Ovary (tissue), 9 donors: Measurements from ENCODE around the gene SLC5A12. TPM values are rescaled to one million over a fixed set of nuclear protein-coding genes. Genes with fewer than 3 reads are reported as not detected.
"Not testable (repeated sequence)": the region's sequence is repeated elsewhere in the genome, so short reads cannot be mapped to it uniquely, and the experiment has no call there.

Experiments
- DNase-seq, 5 donors: peaks; one replicate each; pipeline ENCODE4 v3.0.0-alpha.2; 2019 to 2020
- H3K27ac ChIP-seq, 2 donors: fragments of 200-600 bp; one replicate each; pipeline versions ENCODE4 v1.5.1 to v1.8.0; 2019 to 2022
- H3K27me3 ChIP-seq: fragments of 200-600 bp; one replicate; pipeline ENCODE4 v1.8.0; 2022
- H3K36me3 ChIP-seq: fragments of 200-600 bp; sonication (generic); one replicate; pipeline ENCODE4 v1.5.1; 2019
- H3K4me1 ChIP-seq: one replicate; pipeline ENCODE4 v1.8.1; 2013; ENCODE audit warnings: mild to moderate bottlenecking, moderate library complexity; ENCODE audit not compliant: insufficient read depth
- H3K4me3 ChIP-seq: fragments of 200-600 bp; sonication (generic); one replicate; pipeline ENCODE4 v1.5.1; 2017
- H3K9me3 ChIP-seq, 2 donors: fragments of 200-600 bp in 1 of 2; sonication (generic) in 1 of 2; one replicate each; pipeline versions ENCODE4 v1.5.1 to v1.8.1; 2013 to 2019; ENCODE audit warnings: mild to moderate bottlenecking in 1 of 2, moderate library complexity in 1 of 2
- EP300 ChIP-seq: sonication (generic); formaldehyde crosslinking; IDR thresholded peaks from one replicate; pipeline ENCODE4 v1.6.1; 2017; ENCODE audit warnings: antibody characterized with exemption
- POLR2A ChIP-seq: fragments of 450-650 bp; IDR thresholded peaks from one replicate; pipeline ENCODE4 v1.6.1; 2017; ENCODE audit warnings: antibody characterized with exemption, mild to moderate bottlenecking, moderate library complexity
- WGBS, 3 donors: extraction: QIAGEN DNeasy Blood & Tissue Kit in 1 of 3; methylation state at CpG; one replicate each; pipeline versions ENCODE4 v1.1.5 to v1.1.7; 2013 to 2017; 5-methylcytosine and 5-hydroxymethylcytosine counted together
- intact Hi-C, 4 donors: fragments of 100-400 bp; cut with DNase I; formaldehyde crosslinking; loops; one replicate each; pipeline versions ENCODE4 v1.11.0 to v1.15.1; 2022 to 2023
- polyA plus RNA-seq, 2 donors: library from polyadenylated mRNA; stranded (reverse); fragments of 200-250 nt in 1 of 2; fragments of 350-450 nt in 1 of 2; fragmentation: Illumina TruSeq in 1 of 2; extraction: RNeasy Lipid Tissue Mini Kit (QIAGEN cat#74804) in 1 of 2; gene quantifications; one replicate each; pipeline ENCODE4 v1.2.3, GENCODE V29; 2013 to 2014
- total RNA-seq, 7 donors: library from RNA; depleted of rRNA in 2 of 7; stranded (reverse); fragments of >200 nt in 2 of 7; fragmentation: NEBNext Ultra II Directional in 3 of 7; extraction: Animal tissue kit (Norgen Biotek cat#: 25700) in 3 of 7; gene quantifications; one replicate each; pipeline versions ENCODE4 v1.1.0 to v1.2.4, GENCODE V29; 2016 to 2023
- TF ChIP-seq, protein P1 (sequence below), 3 donors: fragments of 450-650 bp in 2 of 3; fragments of 200-600 bp in 1 of 3; IDR thresholded peaks; one replicate each; pipeline versions ENCODE4 v1.5.1 to v1.8.0; 2016 to 2022; ENCODE audit warnings: antibody characterized with exemption in 3 of 3, mild to moderate bottlenecking in 1 of 3
- donor health status: DM: no; HTN: no; CAD: no; lungs with moderate emphysema.
- donor health status: DM: no; HTN: no; CAD: no.
- donor health status: Bipolar disorder and iron deficiency.
- donor health status: DM: yes; HTN: yes; CAD: no.
- donor health status: DM: no; HTN: no; CAD: no.
- donor health status: DM: yes; HTN: yes; CAD: no.

Gene SLC5A12
- total and polyA plus RNA-seq, 9 donors, result 0.02 to 0.48 (median 0.15) TPM; not detected in 6

DNA sequence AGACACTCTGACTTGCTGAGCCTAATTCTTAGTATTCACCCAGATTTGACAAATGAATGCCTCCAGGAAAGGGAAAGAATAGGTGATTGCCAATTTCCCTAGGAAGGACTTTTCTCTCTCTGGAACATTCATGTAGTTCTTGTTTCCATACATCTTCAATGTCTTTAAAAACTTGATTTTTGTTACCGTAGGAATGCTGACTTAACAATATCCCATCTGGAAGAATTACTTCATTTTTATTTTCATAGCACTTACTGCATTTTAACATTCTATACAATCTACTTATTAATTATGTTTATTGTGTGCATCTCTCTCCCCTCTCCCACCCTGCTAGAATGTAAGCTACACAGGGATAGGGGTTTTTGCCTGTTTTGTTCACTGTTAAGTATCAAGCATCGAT, 66.6 kb downstream of the SLC5A12 start:
- H3K9me3 ChIP-seq, result no peaks in the 10 kb centered on the region
- DNase-seq, result no peak
- no peak overlapping the region for H3K4me3 ChIP-seq
- H3K36me3 ChIP-seq, result no peaks in the 10 kb centered on the region
- intact Hi-C loops, result no loop called here
- H3K27me3 ChIP-seq, result no peaks in the 10 kb centered on the region
- 87 to 94% (median 87%) methylated on average over 2 of the region's 2 CpGs for WGBS, 3 donors
- no peaks in the 10 kb centered on the region for H3K4me1 ChIP-seq
- no peak overlapping the region for H3K27ac ChIP-seq
- TF ChIP-seq, protein P1, sequence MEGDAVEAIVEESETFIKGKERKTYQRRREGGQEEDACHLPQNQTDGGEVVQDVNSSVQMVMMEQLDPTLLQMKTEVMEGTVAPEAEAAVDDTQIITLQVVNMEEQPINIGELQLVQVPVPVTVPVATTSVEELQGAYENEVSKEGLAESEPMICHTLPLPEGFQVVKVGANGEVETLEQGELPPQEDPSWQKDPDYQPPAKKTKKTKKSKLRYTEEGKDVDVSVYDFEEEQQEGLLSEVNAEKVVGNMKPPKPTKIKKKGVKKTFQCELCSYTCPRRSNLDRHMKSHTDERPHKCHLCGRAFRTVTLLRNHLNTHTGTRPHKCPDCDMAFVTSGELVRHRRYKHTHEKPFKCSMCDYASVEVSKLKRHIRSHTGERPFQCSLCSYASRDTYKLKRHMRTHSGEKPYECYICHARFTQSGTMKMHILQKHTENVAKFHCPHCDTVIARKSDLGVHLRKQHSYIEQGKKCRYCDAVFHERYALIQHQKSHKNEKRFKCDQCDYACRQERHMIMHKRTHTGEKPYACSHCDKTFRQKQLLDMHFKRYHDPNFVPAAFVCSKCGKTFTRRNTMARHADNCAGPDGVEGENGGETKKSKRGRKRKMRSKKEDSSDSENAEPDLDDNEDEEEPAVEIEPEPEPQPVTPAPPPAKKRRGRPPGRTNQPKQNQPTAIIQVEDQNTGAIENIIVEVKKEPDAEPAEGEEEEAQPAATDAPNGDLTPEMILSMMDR (IDR thresholded peaks at IDR 0.05), result no peak
- TF ChIP-seq POLR2A (no peak), EP300 (no peak)

DNA sequence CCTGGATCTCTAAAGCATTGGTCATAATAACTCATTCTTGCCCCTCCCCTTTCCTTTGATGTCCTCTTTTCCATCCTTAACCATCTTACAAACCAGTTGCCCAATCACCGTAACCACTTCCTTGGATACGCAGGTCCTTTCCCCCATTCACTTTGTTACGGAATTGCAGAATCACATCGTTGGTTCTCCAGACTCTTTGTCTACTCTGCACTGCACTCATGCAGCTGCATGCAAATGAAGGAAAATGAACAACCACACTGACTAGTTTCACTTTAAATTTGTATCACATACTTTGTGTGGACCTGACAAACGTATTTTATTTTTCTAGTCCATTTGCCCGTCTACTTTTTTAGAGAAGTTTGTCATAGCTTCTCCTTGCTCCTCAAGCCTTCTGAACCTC, 69.9 kb downstream of the SLC5A12 start:
- intact Hi-C loops, result no loop called here
- 78 to 86% (median 86%) methylated on average over 6 of the region's 6 CpGs for WGBS, 3 donors
- Histone ChIP-seq H3K9me3 (no peaks in the 10 kb centered on the region), H3K36me3 (no peaks in the 10 kb centered on the region), H3K4me1 (no peaks in the 10 kb centered on the region), H3K27me3 (no peaks in the 10 kb centered on the region), H3K27ac (no peak overlapping the region), H3K4me3 (no peak overlapping the region)
- TF ChIP-seq POLR2A (no peak), EP300 (no peak)
- DNase-seq, result no peak

DNA sequence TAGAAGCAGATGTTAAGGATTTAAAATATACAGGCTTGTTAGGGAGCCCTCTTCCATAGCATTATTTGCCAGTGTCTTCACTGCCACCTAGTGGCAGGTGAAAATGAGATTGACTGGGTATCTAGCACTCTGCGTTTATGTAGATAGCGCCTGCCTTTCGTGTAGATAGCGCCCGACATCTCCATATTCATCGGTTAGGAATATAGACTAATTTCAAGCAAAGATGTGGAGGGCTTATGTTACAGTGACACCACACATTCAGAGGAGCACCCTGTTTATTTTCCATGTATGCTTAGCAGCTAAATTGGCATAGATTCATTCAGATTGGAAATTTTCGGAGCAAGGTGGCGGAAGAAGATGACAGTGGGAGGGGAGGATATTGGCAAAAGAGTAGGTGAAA, 72.0 kb downstream of the SLC5A12 start:
- Histone ChIP-seq H3K4me3 (no peak overlapping the region), H3K27ac (no peak overlapping the region), H3K4me1 (no peaks in the 10 kb centered on the region), H3K9me3 (no peaks in the 10 kb centered on the region), H3K36me3 (no peaks in the 10 kb centered on the region), H3K27me3 (no peaks in the 10 kb centered on the region)
- DNase-seq, result no peak
- TF ChIP-seq POLR2A (no peak), EP300 (no peak)
- TF ChIP-seq, protein P1 (IDR thresholded peaks at IDR 0.05), result no peak
- intact Hi-C loops, result no loop called here
- WGBS, 3 donors, result 33 to 39% (median 36%) methylated on average over 8 of the region's 8 CpGs

- not testable (repeated sequence) for H3K27me3 ChIP-seq, H3K4me1 ChIP-seq, H3K36me3 ChIP-seq, H3K9me3 ChIP-seq, H3K4me3 ChIP-seq, DNase-seq, H3K27ac ChIP-seq
- 91 to 96% (median 94%) methylated on average over 10 of the region's 10 CpGs for WGBS, 3 donors
- intact Hi-C loops, result loop anchor here in 1 of 4 donors (5.0 kb wide), 1 partner anchor 644 kb away; no protein-coding TSS in a partner anchor
Observed at GRCh38 chr11:26643314-26643713, 78.5 kb downstream of the SLC5A12 start.

DNA sequence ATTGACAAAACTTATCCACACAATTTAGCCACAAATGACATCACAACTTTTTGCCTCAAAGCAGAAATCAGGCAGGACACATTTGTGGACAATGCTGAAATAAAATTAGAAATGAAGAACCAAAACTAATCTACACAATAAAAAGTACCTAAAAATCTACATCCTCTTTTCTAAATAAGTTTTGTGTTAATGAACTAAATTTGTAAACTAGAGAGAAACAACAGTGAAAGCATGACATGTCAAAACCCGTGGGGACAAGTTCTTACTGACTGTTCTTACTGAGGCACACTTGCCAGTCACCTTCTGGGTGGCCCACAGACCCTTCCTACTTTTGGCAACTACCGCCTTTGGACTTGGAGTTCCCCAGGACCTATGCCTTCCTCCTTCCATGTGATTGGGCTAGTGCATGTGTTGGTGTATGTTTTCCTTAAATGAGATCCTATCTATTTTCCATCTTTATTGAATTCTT, 89.1 kb downstream of the SLC5A12 start:
- Histone ChIP-seq H3K9me3 (no peaks in the 10 kb centered on the region), H3K27ac (no peak overlapping the region), H3K36me3 (no peaks in the 10 kb centered on the region), H3K4me1 (no peaks in the 10 kb centered on the region), H3K27me3 (no peaks in the 10 kb centered on the region), H3K4me3 (no peak overlapping the region)
- TF ChIP-seq EP300 (no peak), POLR2A (no peak)
- TF ChIP-seq, protein P1 (IDR thresholded peaks at IDR 0.05), result no peak
- WGBS, 3 donors, result 39 to 67% (median 58%) methylated on average over 2 of the region's 2 CpGs
- intact Hi-C loops, result no loop called here
- DNase-seq, result no peak
